HG02973 (cell line): Measurements from ENCODE around the gene DBR1.
A peak's percentile ranks its signal among the peaks of the same experiment; 100 is the strongest.
"Not testable (repeated sequence)": the region's sequence is repeated elsewhere in the genome, so short reads cannot be mapped to it uniquely, and the experiment has no call there.

Experiments
- ATAC-seq: cut with Tn5 transposase; IDR thresholded peaks from one replicate; pipeline ENCODE4 v1.9.1; 2021; ENCODE audit warnings: moderate library complexity; ENCODE audit not compliant: unreplicated experiment

Gene DBR1

GRCh38 chr3:138187296-138188012, 12.7 kb upstream of the DBR1 start, which contains the start of gene ARMC8:
Gene ARMC8, plus strand, starts transcription at chr3:138187301. Its CDS starts 254 bp downstream, at chr3:138187555.
- ATAC-seq = peak; percentile 49

- peak; percentile 83 for ATAC-seq
Measured at GRCh38 chr3:138186803-138187295, 12.1 kb upstream of the DBR1 start.

GRCh38 chr3:138186221-138186620, 11.5 kb upstream of the DBR1 start:
- no peak for ATAC-seq

- ATAC-seq = no peak
Measured at GRCh38 chr3:138184994-138185393, 10.3 kb upstream of the DBR1 start.

GRCh38 chr3:138180375-138181029, 5.8 kb upstream of the DBR1 start:
- peak; percentile 65 for ATAC-seq

- no peak for ATAC-seq
Measured at GRCh38 chr3:138173769-138174420, 826 bp downstream of the DBR1 start.

GRCh38 chr3:138172625-138173024, 2.1 kb downstream of the DBR1 start:
- no peak for ATAC-seq

GRCh38 chr3:138165061-138165460, 9.7 kb downstream of the DBR1 start:
- no peak for ATAC-seq

GRCh38 chr3:138157743-138158142, 17.0 kb downstream of the DBR1 start:
- ATAC-seq = no peak

- ATAC-seq = no peak
Measured at GRCh38 chr3:138154534-138154933, 20.2 kb downstream of the DBR1 start.

GRCh38 chr3:138148503-138148902, 26.2 kb downstream of the DBR1 start:
- ATAC-seq = no peak

GRCh38 chr3:138142181-138142580, 32.5 kb downstream of the DBR1 start:
- ATAC-seq = not testable (repeated sequence)

GRCh38 chr3:138140940-138141339, 33.8 kb downstream of the DBR1 start:
- no peak for ATAC-seq

GRCh38 chr3:138139691-138140090, 35.0 kb downstream of the DBR1 start:
- no peak for ATAC-seq

- ATAC-seq = no peak
Measured at GRCh38 chr3:138137861-138138260, 36.9 kb downstream of the DBR1 start.

GRCh38 chr3:138136201-138136600, 38.5 kb downstream of the DBR1 start:
- ATAC-seq = no peak

GRCh38 chr3:138135833-138136194, 38.9 kb downstream of the DBR1 start:
- no peak for ATAC-seq

- ATAC-seq = no peak
Measured at GRCh38 chr3:138135146-138135832, 39.4 kb downstream of the DBR1 start.

- ATAC-seq = no peak
Measured at GRCh38 chr3:138132239-138132638, 42.5 kb downstream of the DBR1 start, which contains the start of gene A4GNT. Gene A4GNT, minus strand, starts transcription at chr3:138132390. Its CDS starts 1,134 bp downstream, at chr3:138131256.

- ATAC-seq = no peak
Measured at GRCh38 chr3:138127636-138128365, 46.9 kb downstream of the DBR1 start.
